ENCODE measurements around the gene E2F6.

GRCh38 chr2:11503354-11503927, 37.5 kb upstream of the E2F6 start:
- TF ChIP-seq EZH2phosphoT487 (IDR thresholded peaks at IDR 0.05; ENCODE audit: insufficient read depth, low read depth) (no peak), EZH2 (IDR thresholded peaks at IDR 0.05; ENCODE audit: insufficient read depth, poor library complexity, severe bottlenecking) (no peak)
